HL-60 (cell line): ENCODE measurements around the gene AGPAT3.

Experiments used
- POLR2AphosphoS5 ChIP-seq: IDR thresholded peaks from 2 replicates; pipeline ENCODE4 v1.6.1; 2012; ENCODE audit warnings: low read depth
- REST ChIP-seq: IDR thresholded peaks from 2 replicates; pipeline ENCODE4 v1.6.1; 2012; ENCODE audit warnings: low read depth; ENCODE audit not compliant: insufficient replicate concordance
- TF ChIP-seq, protein P1 (sequence below): IDR thresholded peaks from one replicate; pipeline ENCODE4 v1.5.1; 2011; ENCODE audit warnings: low read length, control low read depth, inconsistent platforms; ENCODE audit not compliant: insufficient read depth

GRCh38 chr21:43969115-43969444, 104.1 kb downstream of the AGPAT3 start:
- TF ChIP-seq, protein P1, sequence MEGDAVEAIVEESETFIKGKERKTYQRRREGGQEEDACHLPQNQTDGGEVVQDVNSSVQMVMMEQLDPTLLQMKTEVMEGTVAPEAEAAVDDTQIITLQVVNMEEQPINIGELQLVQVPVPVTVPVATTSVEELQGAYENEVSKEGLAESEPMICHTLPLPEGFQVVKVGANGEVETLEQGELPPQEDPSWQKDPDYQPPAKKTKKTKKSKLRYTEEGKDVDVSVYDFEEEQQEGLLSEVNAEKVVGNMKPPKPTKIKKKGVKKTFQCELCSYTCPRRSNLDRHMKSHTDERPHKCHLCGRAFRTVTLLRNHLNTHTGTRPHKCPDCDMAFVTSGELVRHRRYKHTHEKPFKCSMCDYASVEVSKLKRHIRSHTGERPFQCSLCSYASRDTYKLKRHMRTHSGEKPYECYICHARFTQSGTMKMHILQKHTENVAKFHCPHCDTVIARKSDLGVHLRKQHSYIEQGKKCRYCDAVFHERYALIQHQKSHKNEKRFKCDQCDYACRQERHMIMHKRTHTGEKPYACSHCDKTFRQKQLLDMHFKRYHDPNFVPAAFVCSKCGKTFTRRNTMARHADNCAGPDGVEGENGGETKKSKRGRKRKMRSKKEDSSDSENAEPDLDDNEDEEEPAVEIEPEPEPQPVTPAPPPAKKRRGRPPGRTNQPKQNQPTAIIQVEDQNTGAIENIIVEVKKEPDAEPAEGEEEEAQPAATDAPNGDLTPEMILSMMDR, result no peak
- no peak for TF ChIP-seq POLR2AphosphoS5
- TF ChIP-seq REST, result no peak
